Measurements from ENCODE around the gene RASA3.
A peak's percentile ranks its signal among the peaks of the same experiment; 100 is the strongest.
"Not testable (repeated sequence)": the region's sequence is repeated elsewhere in the genome, so short reads cannot be mapped to it uniquely, and the experiment has no call there.

Gene RASA3

DNA sequence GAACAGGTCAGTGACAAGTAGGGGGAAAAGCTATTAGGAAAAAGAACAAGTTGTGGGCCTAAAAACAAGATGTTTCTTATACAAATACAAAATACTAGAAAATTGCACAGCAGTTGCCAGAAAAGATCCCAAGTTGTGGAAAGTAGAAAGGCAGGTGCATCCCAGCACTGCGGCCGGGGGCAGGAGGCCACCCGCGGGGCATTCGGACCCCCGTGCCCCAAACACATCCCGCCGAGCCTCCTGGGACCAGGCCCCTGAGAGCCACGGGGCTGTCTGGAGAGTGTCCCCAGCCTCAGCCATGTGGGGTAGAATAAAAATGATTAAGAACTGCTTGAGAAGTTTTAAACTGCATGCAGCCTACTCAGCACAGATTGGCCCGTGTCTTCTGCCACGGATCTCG lies 11.4 kb downstream of the RASA3 start:
- no peak for DNase-seq (ENCODE audit: extremely low read depth, low read depth)
- TF ChIP-seq, protein P1, sequence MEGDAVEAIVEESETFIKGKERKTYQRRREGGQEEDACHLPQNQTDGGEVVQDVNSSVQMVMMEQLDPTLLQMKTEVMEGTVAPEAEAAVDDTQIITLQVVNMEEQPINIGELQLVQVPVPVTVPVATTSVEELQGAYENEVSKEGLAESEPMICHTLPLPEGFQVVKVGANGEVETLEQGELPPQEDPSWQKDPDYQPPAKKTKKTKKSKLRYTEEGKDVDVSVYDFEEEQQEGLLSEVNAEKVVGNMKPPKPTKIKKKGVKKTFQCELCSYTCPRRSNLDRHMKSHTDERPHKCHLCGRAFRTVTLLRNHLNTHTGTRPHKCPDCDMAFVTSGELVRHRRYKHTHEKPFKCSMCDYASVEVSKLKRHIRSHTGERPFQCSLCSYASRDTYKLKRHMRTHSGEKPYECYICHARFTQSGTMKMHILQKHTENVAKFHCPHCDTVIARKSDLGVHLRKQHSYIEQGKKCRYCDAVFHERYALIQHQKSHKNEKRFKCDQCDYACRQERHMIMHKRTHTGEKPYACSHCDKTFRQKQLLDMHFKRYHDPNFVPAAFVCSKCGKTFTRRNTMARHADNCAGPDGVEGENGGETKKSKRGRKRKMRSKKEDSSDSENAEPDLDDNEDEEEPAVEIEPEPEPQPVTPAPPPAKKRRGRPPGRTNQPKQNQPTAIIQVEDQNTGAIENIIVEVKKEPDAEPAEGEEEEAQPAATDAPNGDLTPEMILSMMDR (IDR thresholded peaks at IDR 0.05; ENCODE audit: low read depth, low read length, missing control alignments), result no peak
- no peak overlapping the region for H3K4me3 ChIP-seq (replicated peaks; ENCODE audit: low read depth, low read length)

DNA sequence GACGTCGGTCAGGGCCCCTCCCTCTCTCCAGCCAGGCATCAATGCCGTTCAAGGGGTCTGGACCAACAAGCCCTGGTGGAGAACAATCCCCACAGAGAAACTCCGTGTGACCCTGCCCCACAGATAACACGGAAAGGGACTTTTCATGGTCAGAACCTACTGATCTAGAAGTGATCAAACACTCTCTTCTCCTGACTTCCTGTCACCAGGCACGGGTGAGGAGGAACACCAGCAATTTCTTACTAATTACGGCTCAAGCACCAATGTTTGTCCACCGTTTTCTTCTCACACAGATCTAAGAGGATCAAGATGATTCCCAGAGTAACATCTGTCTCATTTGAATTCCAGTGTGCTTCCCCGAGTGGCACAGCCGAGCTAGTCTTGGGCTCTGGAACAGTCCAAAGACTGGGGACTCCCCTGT lies 11.8 kb downstream of the RASA3 start:
- DNase-seq (ENCODE audit: extremely low read depth, low read depth), result no peak
- TF ChIP-seq, protein P1 (IDR thresholded peaks at IDR 0.05; ENCODE audit: low read depth, low read length, missing control alignments), result no peak
- no peak overlapping the region for H3K4me3 ChIP-seq (replicated peaks; ENCODE audit: low read depth, low read length)

DNA sequence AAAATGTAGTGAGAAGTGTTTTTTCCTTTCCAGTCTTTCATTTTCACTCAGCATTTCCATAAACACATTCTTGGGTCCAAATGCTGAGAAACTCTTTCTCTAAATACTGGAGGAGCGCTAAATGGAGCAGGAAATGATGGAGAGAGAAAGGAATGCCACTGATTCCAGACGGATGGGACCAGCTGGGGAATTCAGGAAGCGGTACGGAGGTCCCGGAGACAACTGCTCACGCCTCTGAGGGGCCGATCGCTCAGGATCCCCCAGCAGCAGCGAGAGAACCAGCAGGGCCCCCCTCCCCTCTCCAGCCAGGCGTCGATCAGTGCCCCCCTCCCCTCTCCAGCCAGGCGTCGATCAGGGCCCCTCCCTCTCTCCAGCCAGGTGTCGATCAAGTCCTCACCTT lies 13.2 kb downstream of the RASA3 start:
- TF ChIP-seq, protein P1 (IDR thresholded peaks at IDR 0.05; ENCODE audit: low read depth, low read length, missing control alignments), result no peak
- DNase-seq (ENCODE audit: extremely low read depth, low read depth), result peak; percentile 88
- peak overlapping the region; percentile 19 for H3K4me3 ChIP-seq (replicated peaks; ENCODE audit: low read depth, low read length)

DNA sequence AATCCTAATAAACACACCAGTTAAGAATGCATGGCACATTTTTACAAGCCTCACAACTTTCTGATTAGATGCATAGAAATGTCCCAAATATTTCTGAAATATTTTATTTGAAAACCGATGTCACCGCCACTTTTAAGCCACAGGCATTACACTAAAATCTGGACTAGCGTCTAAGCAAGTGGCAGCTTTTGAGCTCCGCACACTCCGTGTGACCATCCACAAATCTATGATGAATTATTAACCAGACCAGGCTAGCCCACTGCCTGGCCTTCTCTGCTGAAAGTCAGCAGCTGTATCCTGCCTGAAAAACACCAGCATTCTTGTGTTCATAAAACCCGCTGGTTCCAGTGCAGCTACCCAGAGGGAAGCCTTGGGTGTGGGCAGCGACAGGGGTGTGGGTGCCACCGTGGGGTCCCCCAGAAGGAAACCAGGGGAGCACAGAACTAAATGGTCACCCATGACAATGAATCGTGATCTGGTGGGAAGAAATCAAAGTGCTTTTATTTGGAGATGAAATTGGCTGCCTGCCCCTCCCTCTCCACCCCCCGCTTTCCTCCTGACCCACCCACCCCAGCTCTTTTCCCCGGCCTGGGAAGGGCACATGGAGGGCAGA lies 13.8 kb downstream of the RASA3 start:
- peak overlapping the region; percentile 19 for H3K4me3 ChIP-seq (replicated peaks; ENCODE audit: low read depth, low read length)
- TF ChIP-seq, protein P1 (IDR thresholded peaks at IDR 0.05; ENCODE audit: low read depth, low read length, missing control alignments), result no peak
- no peak for DNase-seq (ENCODE audit: extremely low read depth, low read depth)

DNA sequence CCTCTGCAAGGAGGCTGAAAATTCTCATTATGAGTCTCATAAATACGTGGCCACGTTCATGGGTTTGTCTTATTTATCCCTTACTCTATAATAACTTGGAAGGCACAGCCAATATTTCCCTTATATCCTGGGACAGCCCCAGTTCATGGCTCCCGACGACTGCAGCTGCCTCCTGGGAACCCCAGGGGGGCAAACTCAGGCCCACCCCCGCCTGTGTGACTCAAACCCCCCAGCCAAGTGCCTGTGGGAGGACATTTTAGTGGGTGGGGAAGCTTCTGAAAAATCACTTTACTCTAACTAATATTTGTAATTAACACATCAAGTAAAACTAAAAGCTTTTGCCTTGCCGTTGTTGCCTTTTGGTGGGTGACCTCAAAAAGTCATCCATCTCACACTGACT lies 14.3 kb downstream of the RASA3 start:
- peak overlapping the region; percentile 19; the same call in 1 of the 2 replicates for H3K4me3 ChIP-seq (replicated peaks; ENCODE audit: low read depth, low read length)
- DNase-seq (ENCODE audit: extremely low read depth, low read depth), result no peak

DNA sequence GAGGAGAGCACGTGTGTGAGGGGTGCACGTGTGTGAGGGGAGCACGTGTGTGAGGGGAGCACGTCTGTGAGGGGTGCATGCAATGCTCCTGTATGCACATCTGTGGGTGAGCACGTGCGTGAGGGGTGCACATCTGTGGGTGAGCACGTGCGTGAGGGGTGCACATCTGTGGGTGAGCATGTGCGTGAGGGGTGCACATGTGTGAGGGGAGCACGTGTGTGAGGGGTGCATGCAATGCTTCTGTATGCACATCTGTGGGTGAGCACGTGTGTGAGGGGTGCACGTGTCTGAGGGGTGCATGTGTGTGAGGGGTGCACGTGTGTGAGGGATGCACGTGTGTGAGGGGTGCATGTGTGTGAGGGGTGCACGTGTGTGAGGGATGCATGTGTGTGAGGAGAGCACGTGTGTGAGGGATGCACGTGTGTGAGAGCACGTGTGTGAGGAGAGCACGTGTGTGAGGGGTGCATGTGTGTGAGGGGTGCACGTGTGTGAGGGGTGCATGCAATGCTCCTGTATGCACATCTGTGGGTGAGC lies 15.0 kb downstream of the RASA3 start:
- not testable (repeated sequence) for DNase-seq (ENCODE audit: extremely low read depth, low read depth); H3K4me3 ChIP-seq (replicated peaks; ENCODE audit: low read depth, low read length)

More for the DNA sequence above, 14.3 kb downstream of the RASA3 start:
- TF ChIP-seq, protein P1 (IDR thresholded peaks at IDR 0.05; ENCODE audit: low read depth, low read length, missing control alignments), result no peak

DNA sequence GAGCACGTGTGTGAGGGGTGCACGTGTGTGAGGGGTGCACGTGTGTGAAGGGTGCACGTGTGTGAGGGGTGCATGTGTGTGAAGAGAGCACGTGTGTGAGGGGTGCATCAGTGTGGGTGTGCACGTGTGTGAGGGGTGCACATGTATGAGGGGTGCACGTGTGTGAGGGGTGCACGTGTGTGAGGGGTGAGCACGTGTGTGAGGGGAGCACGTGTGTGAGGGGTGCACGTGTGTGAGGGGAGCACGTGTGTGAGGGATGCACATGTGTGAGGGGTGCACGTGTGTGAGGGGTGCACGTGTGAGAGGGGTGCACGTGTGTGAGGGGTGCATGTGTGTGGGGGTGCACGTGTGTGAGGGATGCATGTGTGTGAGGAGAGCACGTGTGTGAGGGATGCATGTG lies 15.7 kb downstream of the RASA3 start:
- no peak for DNase-seq (ENCODE audit: extremely low read depth, low read depth)
- TF ChIP-seq, protein P1 (IDR thresholded peaks at IDR 0.05; ENCODE audit: low read depth, low read length, missing control alignments), result no peak
- H3K4me3 ChIP-seq (replicated peaks; ENCODE audit: low read depth, low read length), result no peak overlapping the region
